Cerebellar nuclear complex (tissue), 1 donor: ENCODE measurements around the gene PIK3R2.
"Not testable (repeated sequence)": the region's sequence is repeated elsewhere in the genome, so short reads cannot be mapped to it uniquely, and the experiment has no call there.

Experiments used
- DNase-seq, 2 experiments: peaks; one replicate each; lab custom pipeline; 2025; lab: John Stamatoyannopoulos, UW

Gene PIK3R2

GRCh38 chr19:18152817-18153555, at the start of gene PIK3R2:
PIK3R2 (plus strand) TSS chr19:18153163; CDS start chr19:18155880, 2,717 bp downstream.
- DNase-seq, result peak; percentile 80 to 94

GRCh38 chr19:18104793-18105131, 48.2 kb upstream of the PIK3R2 start:
- DNase-seq, result no peak

GRCh38 chr19:18105259-18105658, 47.7 kb upstream of the PIK3R2 start:
- DNase-seq, result not testable (repeated sequence)

- DNase-seq, result no peak
Observed at GRCh38 chr19:18107235-18107634, 45.7 kb upstream of the PIK3R2 start.

- no peak for DNase-seq
Observed at GRCh38 chr19:18108897-18109296, 44.1 kb upstream of the PIK3R2 start.

- DNase-seq, result no peak
Observed at GRCh38 chr19:18109341-18109732, 43.6 kb upstream of the PIK3R2 start.

- no peak for DNase-seq
Observed at GRCh38 chr19:18109733-18110608, 43.0 kb upstream of the PIK3R2 start.

GRCh38 chr19:18110609-18111232, 42.2 kb upstream of the PIK3R2 start:
- DNase-seq, result no peak

- DNase-seq, result peak in 1 of 2 experiments; percentile 42
Observed at GRCh38 chr19:18112989-18113478, 39.9 kb upstream of the PIK3R2 start.

- DNase-seq, result no peak
Observed at GRCh38 chr19:18113827-18114226, 39.1 kb upstream of the PIK3R2 start.

- no peak for DNase-seq
Observed at GRCh38 chr19:18114483-18114882, 38.5 kb upstream of the PIK3R2 start.

- no peak for DNase-seq
Observed at GRCh38 chr19:18117364-18117691, 35.6 kb upstream of the PIK3R2 start.

- DNase-seq, result peak in 1 of 2 experiments; percentile 13
Observed at GRCh38 chr19:18117692-18118378, 35.1 kb upstream of the PIK3R2 start.

- no peak for DNase-seq
Observed at GRCh38 chr19:18118420-18119012, 34.4 kb upstream of the PIK3R2 start.

GRCh38 chr19:18119013-18119716, 33.8 kb upstream of the PIK3R2 start:
- no peak for DNase-seq

GRCh38 chr19:18119717-18120105, 33.3 kb upstream of the PIK3R2 start:
- DNase-seq, result no peak

- DNase-seq, result no peak
Observed at GRCh38 chr19:18120127-18120526, 32.8 kb upstream of the PIK3R2 start.

- no peak for DNase-seq
Observed at GRCh38 chr19:18121166-18121565, 31.8 kb upstream of the PIK3R2 start.

- no peak for DNase-seq
Observed at GRCh38 chr19:18122424-18122823, 30.5 kb upstream of the PIK3R2 start.

GRCh38 chr19:18122860-18123795, 29.8 kb upstream of the PIK3R2 start:
- DNase-seq, result no peak
